ENCODE results near the gene HLF. TPM values are rescaled to one million over a fixed set of nuclear protein-coding genes. Genes with fewer than 3 reads are reported as not detected.

Gene HLF
- total RNA-seq, 4 donors from 2014 or later, result 8.5 to 17.5 (median 13.3) TPM

- no peaks in the 10 kb centered on the region for H3K9me3 ChIP-seq
- WGBS, 2 donors (ENCODE audit: low coverage in 1 of 2), result 100% methylated on average over 1 of the region's 1 CpG; no CpG with 5 or more reads in 1 of the 2 donors
- DNase-seq, result no peak
- peaks cover 0 to 4% (median 2%) of the 10 kb centered on the region in 4 donors for H3K4me1 ChIP-seq
- in situ Hi-C loops (cut with MboI; ENCODE audit: low pct_ligation_motif_present in 1 of 4, low pct_unique_long_range_greater_than_20kb in 1 of 4, low sequenced_read_pairs in 3 of 4) (no loop called here), intact Hi-C loops (cut with DNase I; ENCODE audit: low total_unique reads) (loop anchor here (5.0 kb wide), 1 partner anchor 354 kb away; no protein-coding TSS in a partner anchor)
- no peaks in the 10 kb centered on the region for H3K36me3 ChIP-seq
- H3K27me3 ChIP-seq, result no peaks in the 10 kb centered on the region
- TF ChIP-seq EP300 (IDR thresholded peaks at IDR 0.05; ENCODE audit: low read depth), result no peak
- TF ChIP-seq POLR2AphosphoS5 (IDR thresholded peaks at IDR 0.05), result no peak
- no peak for TF ChIP-seq POLR2A (IDR thresholded peaks at IDR 0.05)
- TF ChIP-seq, protein P1, sequence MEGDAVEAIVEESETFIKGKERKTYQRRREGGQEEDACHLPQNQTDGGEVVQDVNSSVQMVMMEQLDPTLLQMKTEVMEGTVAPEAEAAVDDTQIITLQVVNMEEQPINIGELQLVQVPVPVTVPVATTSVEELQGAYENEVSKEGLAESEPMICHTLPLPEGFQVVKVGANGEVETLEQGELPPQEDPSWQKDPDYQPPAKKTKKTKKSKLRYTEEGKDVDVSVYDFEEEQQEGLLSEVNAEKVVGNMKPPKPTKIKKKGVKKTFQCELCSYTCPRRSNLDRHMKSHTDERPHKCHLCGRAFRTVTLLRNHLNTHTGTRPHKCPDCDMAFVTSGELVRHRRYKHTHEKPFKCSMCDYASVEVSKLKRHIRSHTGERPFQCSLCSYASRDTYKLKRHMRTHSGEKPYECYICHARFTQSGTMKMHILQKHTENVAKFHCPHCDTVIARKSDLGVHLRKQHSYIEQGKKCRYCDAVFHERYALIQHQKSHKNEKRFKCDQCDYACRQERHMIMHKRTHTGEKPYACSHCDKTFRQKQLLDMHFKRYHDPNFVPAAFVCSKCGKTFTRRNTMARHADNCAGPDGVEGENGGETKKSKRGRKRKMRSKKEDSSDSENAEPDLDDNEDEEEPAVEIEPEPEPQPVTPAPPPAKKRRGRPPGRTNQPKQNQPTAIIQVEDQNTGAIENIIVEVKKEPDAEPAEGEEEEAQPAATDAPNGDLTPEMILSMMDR (IDR thresholded peaks at IDR 0.05), result no peak
- no peak overlapping the region for H3K27ac ChIP-seq
- no peak overlapping the region for H3K4me3 ChIP-seq
Observed at GRCh38 chr17:55346658-55347057, 81.9 kb downstream of the HLF start.

GRCh38 chr17:55347341-55347740, 82.6 kb downstream of the HLF start:
- in situ Hi-C loops (cut with MboI; ENCODE audit: low pct_ligation_motif_present in 1 of 4, low pct_unique_long_range_greater_than_20kb in 1 of 4, low sequenced_read_pairs in 3 of 4) (no loop called here), intact Hi-C loops (cut with DNase I; ENCODE audit: low total_unique reads) (loop anchor here (5.0 kb wide), 1 partner anchor 355 kb away; no protein-coding TSS in a partner anchor)
- no peaks in the 10 kb centered on the region for H3K9me3 ChIP-seq
- H3K27me3 ChIP-seq, result no peaks in the 10 kb centered on the region
- no peak for DNase-seq
- H3K4me3 ChIP-seq, result no peak overlapping the region
- no peak for TF ChIP-seq POLR2AphosphoS5 (IDR thresholded peaks at IDR 0.05)
- no peak for TF ChIP-seq EP300 (IDR thresholded peaks at IDR 0.05; ENCODE audit: low read depth)
- no peak for TF ChIP-seq POLR2A (IDR thresholded peaks at IDR 0.05)
- TF ChIP-seq, protein P1 (IDR thresholded peaks at IDR 0.05), result no peak
- peaks cover 0 to 4% (median 2%) of the 10 kb centered on the region in 4 donors for H3K4me1 ChIP-seq
- WGBS, 2 donors (ENCODE audit: low coverage in 1 of 2), result 94% methylated on average over 2 of the region's 2 CpGs; no CpG with 5 or more reads in 1 of the 2 donors
- no peaks in the 10 kb centered on the region for H3K36me3 ChIP-seq
- H3K27ac ChIP-seq, result no peak overlapping the region

GRCh38 chr17:55348749-55349354, 84.1 kb downstream of the HLF start:
- peak; percentile 49 for DNase-seq
- 12 to 13% methylated on average over 8 to 10 of the region's 10 CpGs for WGBS, 2 donors (ENCODE audit: low coverage in 1 of 2)
- intact Hi-C loops (cut with DNase I; ENCODE audit: low total_unique reads), result loop anchor here (5.0 kb wide), 1 partner anchor 357 kb away; no protein-coding TSS in a partner anchor
- in situ Hi-C loops (cut with MboI; ENCODE audit: low pct_ligation_motif_present in 1 of 4, low pct_unique_long_range_greater_than_20kb in 1 of 4, low sequenced_read_pairs in 3 of 4), result no loop called here
- TF ChIP-seq, protein P1 (IDR thresholded peaks at IDR 0.05), result peak; percentile 73 to 87 (median 81)
- TF ChIP-seq POLR2AphosphoS5 (IDR thresholded peaks at IDR 0.05), result no peak
- Histone ChIP-seq H3K9me3 (no peaks in the 10 kb centered on the region), H3K27ac (no peak overlapping the region), H3K27me3 (no peaks in the 10 kb centered on the region), H3K4me1 (peaks cover 0 to 4% (median 2%) of the 10 kb centered on the region in 4 donors), H3K36me3 (no peaks in the 10 kb centered on the region), H3K4me3 (no peak overlapping the region)

DNA sequence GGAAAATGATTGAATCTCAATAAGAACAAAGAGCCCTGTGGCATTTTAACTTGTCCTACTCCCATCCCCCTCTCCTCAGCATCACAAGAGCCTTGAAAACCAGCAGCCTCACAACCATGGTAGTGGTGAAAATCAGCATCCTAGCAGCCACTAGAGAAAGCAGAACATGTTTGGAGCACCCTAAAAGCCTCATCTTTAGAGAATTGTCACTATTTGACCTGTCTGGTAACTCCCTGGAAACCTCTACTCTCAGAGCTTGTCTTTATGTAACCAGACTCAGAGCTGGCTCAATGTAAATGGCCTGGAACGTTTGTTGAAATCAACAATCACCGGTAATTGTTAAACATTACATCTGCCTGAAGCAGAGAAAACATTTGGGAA, 86.1 kb downstream of the HLF start:
- intact Hi-C loops (cut with DNase I; ENCODE audit: low total_unique reads) (no loop called here), in situ Hi-C loops (cut with MboI; ENCODE audit: low pct_ligation_motif_present in 1 of 4, low pct_unique_long_range_greater_than_20kb in 1 of 4, low sequenced_read_pairs in 3 of 4) (loop anchor here in 3 of 4 donors (10.0 kb wide), 2 partner anchors 164 to 356 kb away; partner anchors contain the start of gene SMIM36 (in 3 of the 3))
- Histone ChIP-seq H3K4me3 (no peak overlapping the region), H3K36me3 (no peaks in the 10 kb centered on the region), H3K9me3 (no peaks in the 10 kb centered on the region), H3K4me1 (peaks cover 0 to 4% (median 2%) of the 10 kb centered on the region in 4 donors), H3K27me3 (no peaks in the 10 kb centered on the region), H3K27ac (peak overlapping the region in 2 of 4 donors; percentile 18 to 55)
- TF ChIP-seq POLR2A (IDR thresholded peaks at IDR 0.05), result no peak
- TF ChIP-seq, protein P1 (IDR thresholded peaks at IDR 0.05), result no peak
- no peak for TF ChIP-seq EP300 (IDR thresholded peaks at IDR 0.05; ENCODE audit: low read depth)
- no peak for TF ChIP-seq POLR2AphosphoS5 (IDR thresholded peaks at IDR 0.05)
- no peak for DNase-seq
- WGBS, 2 donors (ENCODE audit: low coverage in 1 of 2), result 36% methylated on average over 2 of the region's 2 CpGs; no CpG with 5 or more reads in 1 of the 2 donors
